OCI-LY1 (cell line): Measurements from ENCODE around the gene BCLAF3.

Experiments used
- EZH2 ChIP-seq: fragments of 200-600 bp; sonication (generic), shearing (Covaris generic); IDR thresholded peaks from 2 replicates; pipeline ENCODE4 v1.8.0; 2017; ENCODE audit warnings: borderline replicate concordance, mixed run types, mild to moderate bottlenecking, antibody characterized with exemption, low read length, moderate library complexity, mixed read lengths
- TF ChIP-seq, protein P1 (sequence below): fragments of 200-600 bp; sonication (generic), shearing (Covaris generic); IDR thresholded peaks from 2 replicates; pipeline ENCODE4 v1.5.1; 2017; ENCODE audit warnings: mild to moderate bottlenecking, antibody characterized with exemption, low read length, moderate library complexity, mixed read lengths

DNA sequence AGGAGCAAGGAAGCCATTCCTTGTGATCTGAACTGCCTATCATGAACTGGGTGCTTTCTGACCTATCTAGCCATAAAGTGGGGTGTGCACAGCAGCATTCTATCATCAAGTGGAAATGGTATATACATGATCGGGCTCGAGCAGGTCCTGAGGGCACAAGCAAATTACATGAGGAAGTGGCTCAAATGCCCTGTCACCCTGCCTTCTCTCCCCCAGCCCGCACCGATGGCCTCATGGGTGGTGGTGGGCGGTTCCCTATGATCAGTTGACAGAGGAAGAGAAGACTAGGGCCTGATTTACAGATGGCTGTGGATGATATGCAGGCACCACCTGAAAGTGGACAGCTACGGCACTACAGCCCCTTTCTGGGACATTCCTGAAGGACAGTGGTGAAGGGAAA lies 46.3 kb upstream of the BCLAF3 start:
- TF ChIP-seq, protein P1, sequence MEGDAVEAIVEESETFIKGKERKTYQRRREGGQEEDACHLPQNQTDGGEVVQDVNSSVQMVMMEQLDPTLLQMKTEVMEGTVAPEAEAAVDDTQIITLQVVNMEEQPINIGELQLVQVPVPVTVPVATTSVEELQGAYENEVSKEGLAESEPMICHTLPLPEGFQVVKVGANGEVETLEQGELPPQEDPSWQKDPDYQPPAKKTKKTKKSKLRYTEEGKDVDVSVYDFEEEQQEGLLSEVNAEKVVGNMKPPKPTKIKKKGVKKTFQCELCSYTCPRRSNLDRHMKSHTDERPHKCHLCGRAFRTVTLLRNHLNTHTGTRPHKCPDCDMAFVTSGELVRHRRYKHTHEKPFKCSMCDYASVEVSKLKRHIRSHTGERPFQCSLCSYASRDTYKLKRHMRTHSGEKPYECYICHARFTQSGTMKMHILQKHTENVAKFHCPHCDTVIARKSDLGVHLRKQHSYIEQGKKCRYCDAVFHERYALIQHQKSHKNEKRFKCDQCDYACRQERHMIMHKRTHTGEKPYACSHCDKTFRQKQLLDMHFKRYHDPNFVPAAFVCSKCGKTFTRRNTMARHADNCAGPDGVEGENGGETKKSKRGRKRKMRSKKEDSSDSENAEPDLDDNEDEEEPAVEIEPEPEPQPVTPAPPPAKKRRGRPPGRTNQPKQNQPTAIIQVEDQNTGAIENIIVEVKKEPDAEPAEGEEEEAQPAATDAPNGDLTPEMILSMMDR = no peak
- TF ChIP-seq EZH2 = no peak
